ENCODE results near the gene TMEM167B.

Gene TMEM167B

DNA sequence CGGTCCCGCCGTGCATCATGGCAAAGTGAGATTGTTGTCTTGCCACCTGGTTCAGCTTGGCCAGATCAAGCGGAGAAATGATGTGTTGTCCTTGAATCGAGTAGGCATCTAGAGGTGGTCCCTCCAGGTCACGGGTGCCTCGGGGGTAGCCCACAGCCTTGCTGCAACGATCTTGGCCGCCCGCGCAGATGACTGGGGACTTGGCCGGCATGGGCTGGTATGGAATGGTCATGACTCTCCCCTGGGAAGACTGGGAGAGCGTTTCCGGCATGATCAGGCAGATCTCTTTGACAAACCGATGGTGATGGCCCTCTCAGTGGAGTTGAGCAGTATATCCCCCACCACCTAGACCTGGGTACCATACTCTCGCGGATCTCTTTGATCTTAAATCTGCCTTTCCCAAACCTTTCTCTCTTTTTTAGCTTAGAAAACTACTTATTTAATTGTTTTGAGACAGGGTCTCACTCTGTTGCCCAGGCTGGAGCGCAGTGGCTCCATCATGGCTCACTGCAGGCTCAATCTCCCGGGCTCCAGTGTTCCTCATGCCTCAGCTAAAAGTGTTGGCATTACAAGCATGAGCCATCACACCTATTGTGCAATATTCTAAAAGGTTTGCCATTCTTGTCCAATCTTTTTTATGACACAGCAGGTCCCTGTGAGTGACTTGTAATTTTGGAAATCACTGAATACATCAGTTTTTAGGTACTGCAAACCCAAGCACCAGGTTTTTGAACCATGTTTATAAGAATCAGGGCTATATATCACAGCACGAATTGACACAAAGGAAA, 14.0 kb downstream of the TMEM167B start:
- TF ChIP-seq, protein P1, sequence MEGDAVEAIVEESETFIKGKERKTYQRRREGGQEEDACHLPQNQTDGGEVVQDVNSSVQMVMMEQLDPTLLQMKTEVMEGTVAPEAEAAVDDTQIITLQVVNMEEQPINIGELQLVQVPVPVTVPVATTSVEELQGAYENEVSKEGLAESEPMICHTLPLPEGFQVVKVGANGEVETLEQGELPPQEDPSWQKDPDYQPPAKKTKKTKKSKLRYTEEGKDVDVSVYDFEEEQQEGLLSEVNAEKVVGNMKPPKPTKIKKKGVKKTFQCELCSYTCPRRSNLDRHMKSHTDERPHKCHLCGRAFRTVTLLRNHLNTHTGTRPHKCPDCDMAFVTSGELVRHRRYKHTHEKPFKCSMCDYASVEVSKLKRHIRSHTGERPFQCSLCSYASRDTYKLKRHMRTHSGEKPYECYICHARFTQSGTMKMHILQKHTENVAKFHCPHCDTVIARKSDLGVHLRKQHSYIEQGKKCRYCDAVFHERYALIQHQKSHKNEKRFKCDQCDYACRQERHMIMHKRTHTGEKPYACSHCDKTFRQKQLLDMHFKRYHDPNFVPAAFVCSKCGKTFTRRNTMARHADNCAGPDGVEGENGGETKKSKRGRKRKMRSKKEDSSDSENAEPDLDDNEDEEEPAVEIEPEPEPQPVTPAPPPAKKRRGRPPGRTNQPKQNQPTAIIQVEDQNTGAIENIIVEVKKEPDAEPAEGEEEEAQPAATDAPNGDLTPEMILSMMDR (conservative IDR thresholded peaks at IDR 0.05; ENCODE audit: low read depth, low read length): no peak
- DNase-seq (ENCODE audit: low read depth): no peak

GRCh38 chr1:109105881-109106280, 15.3 kb downstream of the TMEM167B start:
- H3K4me3 ChIP-seq (ENCODE audit: low read length): no peak overlapping the region
- no peak for DNase-seq (ENCODE audit: low read depth)
- TF ChIP-seq, protein P1 (conservative IDR thresholded peaks at IDR 0.05; ENCODE audit: low read depth, low read length): no peak

More for the DNA sequence above, 14.0 kb downstream of the TMEM167B start:
- H3K4me3 ChIP-seq (ENCODE audit: low read length): no peak overlapping the region

DNA sequence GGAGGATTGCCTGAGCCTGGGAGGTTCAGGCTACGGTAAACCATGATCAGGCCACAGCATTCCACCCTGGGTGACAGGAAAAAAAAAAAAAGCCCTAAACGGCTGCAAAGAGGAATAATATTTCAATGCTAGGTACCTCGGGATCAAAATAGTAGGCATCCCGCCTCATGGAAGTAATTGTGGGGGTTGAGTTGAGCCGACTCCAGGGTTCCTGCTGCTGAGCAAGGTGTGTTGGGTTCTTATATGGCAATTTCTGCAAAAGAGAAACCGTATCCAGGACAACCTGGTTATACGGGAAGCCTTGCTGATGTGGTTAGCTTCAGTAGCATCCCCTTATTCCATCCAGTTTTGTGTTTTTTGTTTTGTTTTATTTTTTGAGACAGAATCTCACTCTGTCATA, 17.2 kb downstream of the TMEM167B start:
- TF ChIP-seq, protein P1 (conservative IDR thresholded peaks at IDR 0.05; ENCODE audit: low read depth, low read length): no peak
- no peak overlapping the region for H3K4me3 ChIP-seq (ENCODE audit: low read length)
- DNase-seq (ENCODE audit: low read depth): no peak

DNA sequence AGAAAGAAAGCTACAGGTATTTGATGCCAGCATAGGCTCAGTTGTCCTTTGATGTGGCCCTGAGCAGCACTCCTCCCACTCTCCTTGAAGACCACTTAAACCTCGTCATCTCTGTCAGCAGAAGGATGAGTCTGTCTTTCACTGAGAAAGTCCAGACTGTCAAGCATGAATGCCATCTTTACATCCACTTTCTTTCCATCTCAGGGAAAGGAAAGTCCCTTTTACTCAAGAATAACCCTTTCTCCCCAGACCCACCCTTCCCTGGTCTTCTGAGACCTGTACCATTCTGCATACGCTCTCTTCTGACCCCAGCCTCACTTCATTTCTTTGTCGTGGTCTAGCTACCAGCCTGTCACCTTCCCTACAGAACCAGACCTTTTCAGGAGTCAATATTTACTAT, 19.3 kb downstream of the TMEM167B start:
- DNase-seq (ENCODE audit: low read depth): no peak
- no peak overlapping the region for H3K4me3 ChIP-seq (ENCODE audit: low read length)
- TF ChIP-seq, protein P1 (conservative IDR thresholded peaks at IDR 0.05; ENCODE audit: low read depth, low read length): no peak

GRCh38 chr1:109111386-109112055, 21.0 kb downstream of the TMEM167B start:
- no peak overlapping the region for H3K4me3 ChIP-seq (ENCODE audit: low read length)
- TF ChIP-seq, protein P1 (conservative IDR thresholded peaks at IDR 0.05; ENCODE audit: low read depth, low read length): no peak
- no peak for DNase-seq (ENCODE audit: low read depth)

GRCh38 chr1:109112056-109112651, 21.6 kb downstream of the TMEM167B start:
- H3K4me3 ChIP-seq (ENCODE audit: low read length): no peak overlapping the region
- TF ChIP-seq, protein P1 (conservative IDR thresholded peaks at IDR 0.05; ENCODE audit: low read depth, low read length): no peak
- DNase-seq (ENCODE audit: low read depth): no peak
